ENCODE results near the gene TRPM3. TPM values are rescaled to one million over a fixed set of nuclear protein-coding genes. Genes with fewer than 3 reads are reported as not detected.

The TRPM3 gene
- total RNA-seq, 3 donors from 2014 or later (not counting 1 experiment from before 2014, with no cell fraction given): not detected

DNA sequence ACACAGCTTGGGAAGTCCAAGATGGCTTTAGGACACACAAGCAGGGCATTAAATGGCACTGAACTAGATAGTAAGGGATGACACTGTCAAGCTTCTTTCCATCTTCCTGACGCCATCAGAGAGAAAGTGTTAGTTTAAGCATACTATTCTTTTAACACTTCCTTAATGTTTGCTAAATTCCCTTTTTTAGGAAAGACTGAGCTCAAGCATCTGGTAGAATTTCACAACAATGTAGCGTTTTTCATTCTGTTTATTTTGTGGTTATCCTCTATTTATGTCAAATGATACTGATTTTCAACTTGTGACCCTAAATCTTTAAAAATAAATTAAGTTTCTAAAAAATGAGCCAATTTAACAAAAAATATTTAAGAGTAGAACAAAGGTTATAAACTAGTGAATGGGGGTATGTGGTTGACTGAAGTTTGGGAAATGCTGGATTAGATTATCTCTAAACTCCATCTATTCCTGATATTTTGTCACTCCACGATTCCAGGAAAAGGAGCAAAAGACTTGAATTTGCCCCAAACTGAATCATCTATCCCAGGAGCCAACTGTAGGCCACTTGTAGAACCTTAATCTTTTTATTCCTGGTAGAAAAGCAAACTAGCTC is 559.5 kb downstream of the TRPM3 start:
- H3K27ac ChIP-seq (ENCODE audit: low read length): no peak overlapping the region
- no peaks in the 10 kb centered on the region for H3K36me3 ChIP-seq (ENCODE audit: control insufficient read depth, insufficient read depth, low read length)
- no peak overlapping the region for H3K4me3 Mint-ChIP-seq
- DNase-seq (no peak), ATAC-seq (no peak)
- H3K27me3 Mint-ChIP-seq (ENCODE audit: low read depth in 2 of 2): peaks cover 0 to 4% of the 10 kb centered on the region in 2 donors
- 75% methylated on average over 2 of the region's 3 CpGs for WGBS (ENCODE audit: insufficient coverage)
- peaks cover 18 to 26% of the 10 kb centered on the region in 2 donors for H3K4me1 Mint-ChIP-seq
- no peaks in the 10 kb centered on the region for H3K9me3 ChIP-seq (ENCODE audit: control insufficient read depth, insufficient read depth, low read length)
- H3K4me1 ChIP-seq (ENCODE audit: control insufficient read depth, insufficient read depth, low read length): peaks cover 18% of the 10 kb centered on the region
- no peaks in the 10 kb centered on the region for H3K36me3 Mint-ChIP-seq
- TF ChIP-seq, protein P1, sequence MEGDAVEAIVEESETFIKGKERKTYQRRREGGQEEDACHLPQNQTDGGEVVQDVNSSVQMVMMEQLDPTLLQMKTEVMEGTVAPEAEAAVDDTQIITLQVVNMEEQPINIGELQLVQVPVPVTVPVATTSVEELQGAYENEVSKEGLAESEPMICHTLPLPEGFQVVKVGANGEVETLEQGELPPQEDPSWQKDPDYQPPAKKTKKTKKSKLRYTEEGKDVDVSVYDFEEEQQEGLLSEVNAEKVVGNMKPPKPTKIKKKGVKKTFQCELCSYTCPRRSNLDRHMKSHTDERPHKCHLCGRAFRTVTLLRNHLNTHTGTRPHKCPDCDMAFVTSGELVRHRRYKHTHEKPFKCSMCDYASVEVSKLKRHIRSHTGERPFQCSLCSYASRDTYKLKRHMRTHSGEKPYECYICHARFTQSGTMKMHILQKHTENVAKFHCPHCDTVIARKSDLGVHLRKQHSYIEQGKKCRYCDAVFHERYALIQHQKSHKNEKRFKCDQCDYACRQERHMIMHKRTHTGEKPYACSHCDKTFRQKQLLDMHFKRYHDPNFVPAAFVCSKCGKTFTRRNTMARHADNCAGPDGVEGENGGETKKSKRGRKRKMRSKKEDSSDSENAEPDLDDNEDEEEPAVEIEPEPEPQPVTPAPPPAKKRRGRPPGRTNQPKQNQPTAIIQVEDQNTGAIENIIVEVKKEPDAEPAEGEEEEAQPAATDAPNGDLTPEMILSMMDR (IDR thresholded peaks at IDR 0.05): no peak
- no peak overlapping the region for H3K4me3 ChIP-seq (ENCODE audit: low read length)
- intact Hi-C loops (cut with micrococcal nuclease): no loop called here
- no peaks in the 10 kb centered on the region for H3K9me3 Mint-ChIP-seq
- no peaks in the 10 kb centered on the region for H3K27me3 ChIP-seq (ENCODE audit: control insufficient read depth, insufficient read depth, low read length)
- H3K27ac Mint-ChIP-seq: no peak overlapping the region

- H3K27me3 ChIP-seq (ENCODE audit: control insufficient read depth, insufficient read depth, low read length): no peaks in the 10 kb centered on the region
- intact Hi-C loops (cut with micrococcal nuclease): no loop called here
- no peak for ATAC-seq
- DNase-seq: no peak
- H3K9me3 Mint-ChIP-seq: no peaks in the 10 kb centered on the region
- no peaks in the 10 kb centered on the region for H3K9me3 ChIP-seq (ENCODE audit: control insufficient read depth, insufficient read depth, low read length)
- no peaks in the 10 kb centered on the region for H3K36me3 Mint-ChIP-seq
- no peaks in the 10 kb centered on the region for H3K36me3 ChIP-seq (ENCODE audit: control insufficient read depth, insufficient read depth, low read length)
- H3K27ac Mint-ChIP-seq: no peak overlapping the region
- no peak overlapping the region for H3K4me3 ChIP-seq (ENCODE audit: low read length)
- H3K27ac ChIP-seq (ENCODE audit: low read length): no peak overlapping the region
- 89% methylated on average over 3 of the region's 4 CpGs for WGBS (ENCODE audit: insufficient coverage)
- peaks cover 18% of the 10 kb centered on the region for H3K4me1 ChIP-seq (ENCODE audit: control insufficient read depth, insufficient read depth, low read length)
- TF ChIP-seq, protein P1 (IDR thresholded peaks at IDR 0.05): no peak
- no peak overlapping the region for H3K4me3 Mint-ChIP-seq
- H3K27me3 Mint-ChIP-seq (ENCODE audit: low read depth in 2 of 2): peaks cover 0 to 3% of the 10 kb centered on the region in 2 donors
- peaks cover 18 to 25% of the 10 kb centered on the region in 2 donors for H3K4me1 Mint-ChIP-seq
Measured at GRCh38 chr9:70561111-70561510, 560.3 kb downstream of the TRPM3 start.

GRCh38 chr9:70559102-70559501 is 562.3 kb downstream of the TRPM3 start:
- no peak overlapping the region for H3K27ac ChIP-seq (ENCODE audit: low read length)
- no peak overlapping the region for H3K4me3 ChIP-seq (ENCODE audit: low read length)
- H3K36me3 ChIP-seq (ENCODE audit: control insufficient read depth, insufficient read depth, low read length): no peaks in the 10 kb centered on the region
- intact Hi-C loops (cut with micrococcal nuclease): no loop called here
- H3K27me3 Mint-ChIP-seq (ENCODE audit: low read depth in 2 of 2): no peaks in the 10 kb centered on the region
- H3K9me3 ChIP-seq (ENCODE audit: control insufficient read depth, insufficient read depth, low read length): no peaks in the 10 kb centered on the region
- H3K36me3 Mint-ChIP-seq: no peaks in the 10 kb centered on the region
- no peaks in the 10 kb centered on the region for H3K27me3 ChIP-seq (ENCODE audit: control insufficient read depth, insufficient read depth, low read length)
- H3K9me3 Mint-ChIP-seq: no peaks in the 10 kb centered on the region
- TF ChIP-seq, protein P1 (IDR thresholded peaks at IDR 0.05): no peak
- DNase-seq (no peak), ATAC-seq (no peak)
- peaks cover 14% of the 10 kb centered on the region in 2 donors for H3K4me1 Mint-ChIP-seq
- H3K4me3 Mint-ChIP-seq: no peak overlapping the region
- peaks cover 13% of the 10 kb centered on the region for H3K4me1 ChIP-seq (ENCODE audit: control insufficient read depth, insufficient read depth, low read length)
- no peak overlapping the region for H3K27ac Mint-ChIP-seq
